Panc1 (cell line): Measurements from ENCODE around the gene SASH3.

Experiments used
- CTCF ChIP-seq: fragments of 450-650 bp; IDR thresholded peaks from 2 replicates; pipeline ENCODE4 v1.5.1; 2017; ENCODE audit warnings: mild to moderate bottlenecking
- TCF7L2 ChIP-seq: IDR thresholded peaks from 2 replicates; pipeline ENCODE4 v1.6.1; 2011; ENCODE audit warnings: mild to moderate bottlenecking, low read depth, low read length, inconsistent platforms

- TF ChIP-seq CTCF (no peak), TCF7L2 (no peak)
Observed at GRCh38 chrX:129790808-129791207, 11.1 kb downstream of the SASH3 start.
